ENCODE results near the gene NCOA3. TPM values are rescaled to one million over a fixed set of nuclear protein-coding genes. Genes with fewer than 3 reads are reported as not detected.

The NCOA3 gene
- total RNA-seq, 4 donors from 2014 or later, result 45.1 to 77.8 (median 56.3) TPM

DNA sequence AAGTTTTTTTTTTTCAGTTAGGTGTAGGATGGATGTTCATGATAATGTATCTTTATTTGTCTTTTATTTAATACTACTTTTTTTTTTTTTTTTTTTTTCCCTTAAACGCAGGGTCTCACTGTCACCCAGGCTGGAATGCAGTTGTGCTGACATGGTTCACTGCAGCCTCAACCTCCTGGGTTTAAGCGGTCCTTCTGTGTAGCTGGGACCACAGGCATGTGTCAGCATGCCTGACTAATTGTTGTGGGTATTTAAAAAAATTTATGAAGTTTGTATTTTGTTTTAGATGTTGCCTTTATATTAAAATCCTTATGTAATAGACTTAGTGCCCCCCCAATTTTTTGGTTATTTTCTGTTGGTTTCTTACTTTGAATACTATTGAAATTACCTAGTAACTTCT, 42.6 kb downstream of the NCOA3 start:
- 52% methylated on average over 2 of the region's 2 CpGs for WGBS
- H3K36me3 ChIP-seq, result no peaks in the 10 kb centered on the region
- DNase-seq (ENCODE audit: low spot score in 2 of 2), result no peak
- no peak overlapping the region for H3K27ac ChIP-seq
- no peaks in the 10 kb centered on the region for H3K27me3 ChIP-seq
- H3K4me1 ChIP-seq, result peaks cover 28% of the 10 kb centered on the region
- TF ChIP-seq, protein P1, sequence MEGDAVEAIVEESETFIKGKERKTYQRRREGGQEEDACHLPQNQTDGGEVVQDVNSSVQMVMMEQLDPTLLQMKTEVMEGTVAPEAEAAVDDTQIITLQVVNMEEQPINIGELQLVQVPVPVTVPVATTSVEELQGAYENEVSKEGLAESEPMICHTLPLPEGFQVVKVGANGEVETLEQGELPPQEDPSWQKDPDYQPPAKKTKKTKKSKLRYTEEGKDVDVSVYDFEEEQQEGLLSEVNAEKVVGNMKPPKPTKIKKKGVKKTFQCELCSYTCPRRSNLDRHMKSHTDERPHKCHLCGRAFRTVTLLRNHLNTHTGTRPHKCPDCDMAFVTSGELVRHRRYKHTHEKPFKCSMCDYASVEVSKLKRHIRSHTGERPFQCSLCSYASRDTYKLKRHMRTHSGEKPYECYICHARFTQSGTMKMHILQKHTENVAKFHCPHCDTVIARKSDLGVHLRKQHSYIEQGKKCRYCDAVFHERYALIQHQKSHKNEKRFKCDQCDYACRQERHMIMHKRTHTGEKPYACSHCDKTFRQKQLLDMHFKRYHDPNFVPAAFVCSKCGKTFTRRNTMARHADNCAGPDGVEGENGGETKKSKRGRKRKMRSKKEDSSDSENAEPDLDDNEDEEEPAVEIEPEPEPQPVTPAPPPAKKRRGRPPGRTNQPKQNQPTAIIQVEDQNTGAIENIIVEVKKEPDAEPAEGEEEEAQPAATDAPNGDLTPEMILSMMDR (IDR thresholded peaks at IDR 0.05), result no peak
- no peak for TF ChIP-seq EP300 (IDR thresholded peaks at IDR 0.05)
- TF ChIP-seq POLR2AphosphoS5 (IDR thresholded peaks at IDR 0.05), result no peak
- no peak for TF ChIP-seq POLR2A (IDR thresholded peaks at IDR 0.05)
- no peaks in the 10 kb centered on the region for H3K9me3 ChIP-seq
- H3K4me3 ChIP-seq, result no peak overlapping the region

DNA sequence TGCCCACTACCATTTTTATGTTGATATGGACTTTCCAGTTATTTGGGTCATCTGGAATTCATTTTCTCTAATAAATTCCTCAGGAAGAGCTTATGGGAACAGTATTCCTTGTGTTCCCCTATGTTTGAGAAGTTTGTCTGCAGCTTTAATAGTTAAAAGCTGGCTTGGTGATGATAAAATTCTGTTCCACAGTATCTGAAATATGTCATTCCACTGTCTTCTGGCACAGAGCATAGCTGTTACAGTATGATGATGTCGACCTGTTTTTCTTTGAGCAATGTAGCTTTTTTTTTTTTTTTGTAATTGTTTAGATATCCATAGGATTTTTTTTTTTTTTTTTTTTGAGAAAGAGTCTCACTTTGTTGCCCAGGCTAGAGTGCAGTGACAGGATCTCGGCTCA, 43.2 kb downstream of the NCOA3 start:
- TF ChIP-seq EP300 (IDR thresholded peaks at IDR 0.05) (no peak), POLR2AphosphoS5 (IDR thresholded peaks at IDR 0.05) (no peak)
- TF ChIP-seq, protein P1 (IDR thresholded peaks at IDR 0.05), result no peak
- DNase-seq (ENCODE audit: low spot score in 2 of 2), result no peak
- no peak overlapping the region for H3K4me3 ChIP-seq
- no peaks in the 10 kb centered on the region for H3K36me3 ChIP-seq
- H3K27ac ChIP-seq, result no peak overlapping the region
- H3K27me3 ChIP-seq, result no peaks in the 10 kb centered on the region
- H3K9me3 ChIP-seq, result no peaks in the 10 kb centered on the region
- H3K4me1 ChIP-seq, result peaks cover 28% of the 10 kb centered on the region
- WGBS, result 51% methylated on average over 2 of the region's 2 CpGs

DNA sequence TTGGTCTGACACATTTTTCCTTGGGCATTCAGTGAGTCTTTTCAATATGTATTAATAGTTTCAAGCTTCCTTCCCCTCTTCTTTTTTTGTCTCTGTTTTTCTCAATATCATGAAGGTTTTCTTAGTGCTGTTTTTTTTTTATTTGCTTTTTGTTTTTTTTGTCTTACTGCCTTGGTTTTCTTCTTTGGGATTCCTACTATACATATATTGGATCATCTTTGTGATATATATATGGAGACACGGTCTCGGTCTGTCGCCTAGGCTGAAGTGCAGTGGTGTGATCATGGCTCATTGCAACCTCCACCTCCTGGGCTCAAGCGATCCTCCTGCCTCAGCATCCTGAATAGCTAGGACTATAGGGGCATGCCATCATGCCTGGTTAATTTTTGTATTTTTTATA, 43.8 kb downstream of the NCOA3 start:
- no peaks in the 10 kb centered on the region for H3K27me3 ChIP-seq
- no peak for DNase-seq (ENCODE audit: low spot score in 2 of 2)
- H3K27ac ChIP-seq, result no peak overlapping the region
- 99% methylated on average over 4 of the region's 4 CpGs for WGBS
- no peak overlapping the region for H3K4me3 ChIP-seq
- peaks cover 21% of the 10 kb centered on the region for H3K4me1 ChIP-seq
- no peaks in the 10 kb centered on the region for H3K9me3 ChIP-seq
- no peaks in the 10 kb centered on the region for H3K36me3 ChIP-seq
- TF ChIP-seq EP300 (IDR thresholded peaks at IDR 0.05) (no peak), POLR2A (IDR thresholded peaks at IDR 0.05) (no peak), POLR2AphosphoS5 (IDR thresholded peaks at IDR 0.05) (no peak)
- TF ChIP-seq, protein P1 (IDR thresholded peaks at IDR 0.05), result no peak

DNA sequence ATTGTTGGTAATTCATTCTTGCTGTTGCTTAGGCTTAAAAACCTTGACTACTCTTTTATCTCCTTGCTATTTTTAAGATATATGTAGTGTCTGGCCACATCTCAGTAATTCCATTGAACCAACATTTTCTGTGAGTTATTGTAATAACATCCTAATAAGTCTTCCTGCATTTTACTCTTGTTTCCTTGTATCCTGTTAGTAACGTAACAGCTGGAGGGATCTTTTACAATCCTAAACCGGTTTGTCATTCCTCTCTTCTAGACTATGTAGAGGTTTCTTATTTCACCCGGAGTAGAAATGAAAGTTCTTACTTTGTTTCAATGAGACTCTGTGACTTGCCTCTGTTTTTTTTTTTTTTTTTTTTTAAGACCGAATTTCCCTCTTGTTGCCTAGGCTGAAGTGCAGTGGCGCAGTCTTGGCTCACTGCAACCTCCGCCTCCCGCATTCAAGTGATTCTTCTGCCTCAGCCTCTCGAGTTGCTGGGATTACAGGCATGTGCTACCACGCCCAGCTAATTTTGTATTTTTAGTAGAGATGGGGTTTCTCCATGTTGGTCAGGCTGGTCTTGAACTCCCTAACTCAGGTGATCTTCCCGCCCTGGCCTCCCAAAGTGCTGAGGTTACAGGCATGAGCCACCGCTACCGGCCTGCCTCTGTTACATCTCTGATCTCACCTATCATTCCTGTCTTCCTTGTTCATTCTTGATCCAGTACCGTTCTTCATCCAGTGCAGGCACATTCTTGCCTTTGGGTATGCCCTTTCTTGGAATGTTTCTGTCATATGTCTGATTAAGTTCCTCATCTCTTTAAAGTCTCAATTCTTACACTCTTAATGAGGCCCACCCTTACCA, 44.7 kb downstream of the NCOA3 start:
- H3K4me3 ChIP-seq, result no peak overlapping the region
- no peak for DNase-seq (ENCODE audit: low spot score in 2 of 2)
- WGBS, result 61% methylated on average over 13 of the region's 13 CpGs
- no peak for TF ChIP-seq EP300 (IDR thresholded peaks at IDR 0.05)
- TF ChIP-seq, protein P1 (IDR thresholded peaks at IDR 0.05), result no peak
- no peak for TF ChIP-seq POLR2AphosphoS5 (IDR thresholded peaks at IDR 0.05)
- no peak for TF ChIP-seq POLR2A (IDR thresholded peaks at IDR 0.05)
- no peak overlapping the region for H3K27ac ChIP-seq
- H3K36me3 ChIP-seq, result no peaks in the 10 kb centered on the region
- H3K9me3 ChIP-seq, result no peaks in the 10 kb centered on the region
- H3K4me1 ChIP-seq, result peaks cover 16% of the 10 kb centered on the region
- no peaks in the 10 kb centered on the region for H3K27me3 ChIP-seq

DNA sequence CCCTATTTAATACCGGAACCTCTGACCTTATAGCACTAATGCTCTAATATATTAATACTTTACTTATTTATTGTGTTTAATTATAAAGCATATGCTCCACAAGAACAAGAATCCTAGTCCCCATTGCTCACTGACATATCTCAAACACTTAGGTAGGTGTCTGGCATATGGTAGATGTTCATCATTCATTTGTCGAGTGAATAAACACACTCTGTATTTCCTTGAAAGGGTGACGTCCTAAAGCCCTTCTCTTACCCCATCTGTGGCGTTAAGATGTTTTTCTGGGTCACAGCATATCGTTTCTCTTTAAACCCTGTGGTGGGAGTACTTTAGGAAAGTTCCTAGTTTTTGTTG, 45.3 kb downstream of the NCOA3 start:
- WGBS, result 80% methylated on average over 5 of the region's 5 CpGs
- TF ChIP-seq, protein P1 (IDR thresholded peaks at IDR 0.05), result no peak
- TF ChIP-seq POLR2A (IDR thresholded peaks at IDR 0.05) (no peak), EP300 (IDR thresholded peaks at IDR 0.05) (no peak), POLR2AphosphoS5 (IDR thresholded peaks at IDR 0.05) (no peak)
- DNase-seq (ENCODE audit: low spot score in 2 of 2), result no peak
- Histone ChIP-seq H3K4me3 (no peak overlapping the region), H3K4me1 (peaks cover 16% of the 10 kb centered on the region), H3K27me3 (no peaks in the 10 kb centered on the region), H3K36me3 (no peaks in the 10 kb centered on the region), H3K9me3 (no peaks in the 10 kb centered on the region), H3K27ac (no peak overlapping the region)
